HEK293T (cell line): ENCODE data around the gene ZNF80.

Experiments used
- CTCF ChIA-PET: fragments of 350-600 bp; formaldehyde crosslinking; extraction: SDS; loops from one replicate; lab custom pipeline; 2021; ENCODE audit warnings: antibody characterized with exemption, inconsistent platforms; lab: Yijun Ruan, JAX
- POLR2A ChIA-PET: fragments of 350-600 bp; formaldehyde crosslinking; extraction: SDS; loops from one replicate; lab custom pipeline; 2020; ENCODE audit warnings: antibody characterized with exemption, inconsistent platforms; lab: Yijun Ruan, JAX
- DNase-seq: peaks from one replicate; pipeline ENCODE4 v3.0.0; 2012; ENCODE audit warnings: mixed read lengths; ENCODE audit errors: extremely low spot score
- ARNT ChIP-seq: fragments of 450-650 bp; IDR thresholded peaks from 2 replicates; pipeline ENCODE4 v1.6.1; 2017; ENCODE audit warnings: mild to moderate bottlenecking
- BHLHE40 ChIP-seq: fragments of 450-650 bp; IDR thresholded peaks from 2 replicates; pipeline ENCODE4 v1.6.1; 2016; ENCODE audit warnings: mild to moderate bottlenecking, moderate library complexity, borderline replicate concordance
- CTBP1 ChIP-seq: fragments of 450-650 bp; IDR thresholded peaks from 2 replicates; pipeline ENCODE4 v1.6.1; 2016; ENCODE audit warnings: borderline replicate concordance
- ELF4 ChIP-seq: fragments of 450-650 bp; IDR thresholded peaks from 2 replicates; pipeline ENCODE4 v1.6.1; 2017; ENCODE audit warnings: antibody characterized with exemption
- FOXA1 ChIP-seq: fragments of 450-650 bp; IDR thresholded peaks from 2 replicates; pipeline ENCODE4 v1.6.1; 2016; ENCODE audit warnings: mild to moderate bottlenecking
- FOXK2 ChIP-seq: fragments of 450-650 bp; IDR thresholded peaks from 2 replicates; pipeline ENCODE4 v1.6.1; 2016; ENCODE audit warnings: mild to moderate bottlenecking
- FOXM1 ChIP-seq: fragments of 450-650 bp; IDR thresholded peaks from 2 replicates; pipeline ENCODE4 v1.6.1; 2017; ENCODE audit warnings: mild to moderate bottlenecking, borderline replicate concordance
- HDGF ChIP-seq: fragments of 450-650 bp; IDR thresholded peaks from 2 replicates; pipeline ENCODE4 v1.6.1; 2017; ENCODE audit warnings: antibody characterized with exemption, borderline replicate concordance
- L3MBTL2 ChIP-seq: fragments of 450-650 bp; conservative IDR thresholded peaks from 2 replicates; pipeline ENCODE4 v1.6.1; 2016; ENCODE audit warnings: mild to moderate bottlenecking
- LEF1 ChIP-seq: fragments of 450-650 bp; IDR thresholded peaks from 2 replicates; pipeline ENCODE4 v1.6.1; 2017; ENCODE audit warnings: mild to moderate bottlenecking, borderline replicate concordance
- NFRKB ChIP-seq: fragments of 450-650 bp; IDR thresholded peaks from 2 replicates; pipeline ENCODE4 v1.6.1; 2016; ENCODE audit warnings: mild to moderate bottlenecking, moderate library complexity
- SP1 ChIP-seq: fragments of 450-650 bp; IDR thresholded peaks from 2 replicates; pipeline ENCODE4 v1.6.1; 2017
- SUZ12 ChIP-seq: fragments of 450-650 bp; IDR thresholded peaks from 2 replicates; pipeline ENCODE4 v1.6.1; 2016; ENCODE audit warnings: mild to moderate bottlenecking
- TARDBP ChIP-seq: fragments of 450-650 bp; IDR thresholded peaks from 2 replicates; pipeline ENCODE4 v1.6.1; 2016
- ZNF384 ChIP-seq: fragments of 450-650 bp; IDR thresholded peaks from 2 replicates; pipeline ENCODE4 v1.6.1; 2016
- TF ChIP-seq, protein P1 (sequence below): fragments of 450-650 bp; IDR thresholded peaks from 2 replicates; pipeline ENCODE4 v1.6.1; 2016

The ZNF80 gene

GRCh38 chr3:114226313-114226712, 11.1 kb downstream of the ZNF80 start:
- TF ChIP-seq BHLHE40 (no peak), SP1 (no peak), LEF1 (no peak), L3MBTL2 (no peak), TARDBP (no peak), CTBP1 (no peak), ELF4 (no peak), SUZ12 (no peak)
- TF ChIP-seq, protein P1, sequence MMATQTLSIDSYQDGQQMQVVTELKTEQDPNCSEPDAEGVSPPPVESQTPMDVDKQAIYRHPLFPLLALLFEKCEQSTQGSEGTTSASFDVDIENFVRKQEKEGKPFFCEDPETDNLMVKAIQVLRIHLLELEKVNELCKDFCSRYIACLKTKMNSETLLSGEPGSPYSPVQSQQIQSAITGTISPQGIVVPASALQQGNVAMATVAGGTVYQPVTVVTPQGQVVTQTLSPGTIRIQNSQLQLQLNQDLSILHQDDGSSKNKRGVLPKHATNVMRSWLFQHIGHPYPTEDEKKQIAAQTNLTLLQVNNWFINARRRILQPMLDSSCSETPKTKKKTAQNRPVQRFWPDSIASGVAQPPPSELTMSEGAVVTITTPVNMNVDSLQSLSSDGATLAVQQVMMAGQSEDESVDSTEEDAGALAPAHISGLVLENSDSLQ, result no peak
- ChIA-PET POLR2A (no interaction called here), CTCF (no interaction called here)
- DNase-seq, result no peak

GRCh38 chr3:114223143-114223542, 14.2 kb downstream of the ZNF80 start:
- TF ChIP-seq ZNF384, result no peak
- no peak for TF ChIP-seq BHLHE40
- no peak for TF ChIP-seq LEF1
- no peak for TF ChIP-seq SUZ12
- TF ChIP-seq HDGF, result no peak
- TF ChIP-seq FOXA1, result no peak
- TF ChIP-seq NFRKB, result no peak
- TF ChIP-seq TARDBP, result no peak
- no peak for TF ChIP-seq FOXK2
- TF ChIP-seq ELF4, result no peak
- TF ChIP-seq L3MBTL2, result no peak
- CTCF ChIA-PET, result no interaction called here
- DNase-seq, result no peak
- POLR2A ChIA-PET, result no interaction called here

- ChIA-PET POLR2A (no interaction called here), CTCF (no interaction called here)
- no peak for TF ChIP-seq NFRKB
- TF ChIP-seq SP1, result no peak
- no peak for TF ChIP-seq SUZ12
- TF ChIP-seq LEF1, result no peak
- TF ChIP-seq BHLHE40, result no peak
- TF ChIP-seq FOXM1, result no peak
- no peak for TF ChIP-seq ZNF384
- no peak for TF ChIP-seq L3MBTL2
- TF ChIP-seq TARDBP, result no peak
- no peak for TF ChIP-seq FOXA1
- TF ChIP-seq, protein P1, result no peak
- TF ChIP-seq HDGF, result no peak
- no peak for TF ChIP-seq CTBP1
- TF ChIP-seq FOXK2, result no peak
- no peak for TF ChIP-seq ELF4
- TF ChIP-seq ARNT, result no peak
- no peak for DNase-seq
These were observed 15.5 kb downstream of the ZNF80 start for GRCh38 chr3:114221881-114222264.

GRCh38 chr3:114221165-114221880, 16.1 kb downstream of the ZNF80 start:
- POLR2A ChIA-PET, result no interaction called here
- no peak for TF ChIP-seq CTBP1
- no peak for TF ChIP-seq SUZ12
- no peak for TF ChIP-seq L3MBTL2
- no peak for DNase-seq
- CTCF ChIA-PET, result interaction anchor here (0.6 kb wide), 1 partner anchor 66 kb away, joined by 3 read pairs; no protein-coding TSS in a partner anchor

DNA sequence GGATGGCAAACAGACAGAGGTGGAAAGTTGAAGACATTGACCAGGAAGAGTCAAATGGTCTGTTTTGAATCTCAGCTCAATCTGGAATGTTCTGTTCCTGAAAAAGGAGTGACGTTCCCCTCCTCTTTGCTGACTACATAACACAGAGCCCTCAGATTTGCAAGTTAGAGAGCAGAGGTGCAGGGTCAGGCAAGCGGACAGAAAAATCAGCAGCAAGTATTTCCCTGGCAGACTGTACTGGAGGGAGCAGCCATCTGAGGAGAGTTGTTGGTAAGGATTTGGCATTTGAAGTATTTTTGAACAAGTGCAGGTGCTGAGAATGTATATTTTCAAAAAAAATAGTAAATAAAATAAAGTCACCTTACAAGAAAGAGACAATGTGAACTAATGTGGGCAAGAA, 17.6 kb downstream of the ZNF80 start:
- CTCF ChIA-PET, result no interaction called here
- POLR2A ChIA-PET, result no interaction called here
- no peak for TF ChIP-seq BHLHE40
- TF ChIP-seq FOXK2, result no peak
- no peak for TF ChIP-seq LEF1
- TF ChIP-seq SP1, result no peak
- TF ChIP-seq CTBP1, result no peak
- no peak for TF ChIP-seq ZNF384
- TF ChIP-seq HDGF, result no peak
- no peak for TF ChIP-seq FOXA1
- TF ChIP-seq ARNT, result no peak
- TF ChIP-seq NFRKB, result no peak
- no peak for DNase-seq

- TF ChIP-seq SUZ12, result no peak
- DNase-seq, result no peak
- POLR2A ChIA-PET, result no interaction called here
- CTCF ChIA-PET, result interaction anchor here (0.7 kb wide), 1 partner anchor 93 kb away, joined by 3 read pairs; no protein-coding TSS in a partner anchor
These were observed 18.7 kb downstream of the ZNF80 start for GRCh38 chr3:114218578-114219185.

- TF ChIP-seq ZNF384 (no peak), FOXA1 (no peak), FOXK2 (no peak), CTBP1 (no peak), BHLHE40 (no peak), L3MBTL2 (no peak), FOXM1 (no peak), TARDBP (no peak), SP1 (no peak), SUZ12 (no peak), LEF1 (no peak), NFRKB (no peak), ARNT (no peak), HDGF (no peak), ELF4 (no peak)
- TF ChIP-seq, protein P1, result no peak
- ChIA-PET CTCF (no interaction called here), POLR2A (no interaction called here)
- DNase-seq, result no peak
These were observed 19.4 kb downstream of the ZNF80 start for GRCh38 chr3:114218006-114218405.
